Endothelial cell of umbilical vein (primary cell): Measurements from ENCODE around the gene FLRT1. TPM values are rescaled to one million over a fixed set of nuclear protein-coding genes. Genes with fewer than 3 reads are reported as not detected.

Experiments
- BruUV-seq: library from RNA; stranded (reverse); fragments of 400-500 nt; replicated peaks from 2 replicates; lab custom pipeline; 2021; lab: Mats Ljungman, UMichigan
- CTCF ChIA-PET: fragments of 300-600, 350-600 bp; sonication (Branson Sonifier 250); formaldehyde crosslinking; loops from one replicate; lab custom pipeline; 2021; ENCODE audit warnings: antibody characterized with exemption, inconsistent platforms; lab: Charles Lee
- POLR2A ChIA-PET: fragments of 300-600, 350-600 bp; sonication (Branson Sonifier 250); formaldehyde crosslinking; loops from one replicate; lab custom pipeline; 2021; ENCODE audit warnings: antibody characterized with exemption, inconsistent platforms; lab: Charles Lee
- DNase-seq: peaks from one replicate; pipeline ENCODE4 v3.0.0-alpha.2; 2011; ENCODE audit warnings: low read depth, low spot score
- FAIRE-seq: peaks from 2 replicates; lab custom pipeline; 2011; peaks lifted over from hg19 to GRCh38; lab: Jason Lieb, UNC
- H2AFZ ChIP-seq: 2 replicates; pipeline ENCODE4 v1.6.0; 2012; ENCODE audit warnings: low read depth, low read length, control low read depth, inconsistent platforms
- H3K27ac ChIP-seq: 2 replicates; pipeline ENCODE4 v1.5.1; 2011; ENCODE audit warnings: low read depth, mild to moderate bottlenecking, control low read depth, low read length, moderate library complexity; ENCODE audit not compliant: insufficient read depth
- H3K27me3 ChIP-seq, 2 experiments: 2 replicates each; pipeline versions ENCODE4 v1.6.0 to v1.6.1; 2011; ENCODE audit warnings: low read length in 2 of 2, mixed read lengths in 1 of 2; ENCODE audit not compliant: control insufficient read depth in 2 of 2, insufficient read depth in 2 of 2
- H3K36me3 ChIP-seq, 2 experiments: 2 replicates in 1 of 2; 3 replicates in 1 of 2; pipeline ENCODE4 v1.5.1; 2011; ENCODE audit warnings: low read length in 2 of 2, mild to moderate bottlenecking in 1 of 2, moderate library complexity in 1 of 2; ENCODE audit not compliant: control insufficient read depth in 2 of 2, insufficient read depth in 2 of 2; ENCODE audit errors: extremely low read depth in 1 of 2
- H3K4me1 ChIP-seq: 3 replicates; pipeline ENCODE4 v1.5.1; 2011; ENCODE audit warnings: mild to moderate bottlenecking, low read length; ENCODE audit not compliant: control insufficient read depth, insufficient read depth; ENCODE audit errors: extremely low read depth
- H3K4me2 ChIP-seq: 2 replicates; pipeline ENCODE4 v1.6.1; 2011; ENCODE audit warnings: low read length, control low read depth, mixed read lengths; ENCODE audit not compliant: insufficient read depth
- H3K4me3 ChIP-seq, 3 experiments: fragments of 200-600 bp in 1 of 3; sonication (generic), shearing (Covaris generic) in 1 of 3; replicated peaks in 1 of 3; 2 replicates each; pipeline ENCODE4 v1.5.1; 2011 to 2016; ENCODE audit warnings: control low read depth in 3 of 3, low read length in 3 of 3, mild to moderate bottlenecking in 2 of 3, inconsistent platforms in 1 of 3, low read depth in 1 of 3, moderate library complexity in 1 of 3; ENCODE audit not compliant: insufficient read depth in 1 of 3
- H3K79me2 ChIP-seq: 2 replicates; pipeline ENCODE4 v1.6.0; 2012; ENCODE audit warnings: low read length, inconsistent platforms; ENCODE audit not compliant: control insufficient read depth, insufficient read depth
- H3K9ac ChIP-seq: replicated peaks from 2 replicates; pipeline ENCODE3; 2011; ENCODE audit warnings: low read length, control low read depth; ENCODE audit not compliant: insufficient read depth; ENCODE audit errors: extremely low read depth
- H3K9me1 ChIP-seq: replicated peaks from 3 replicates; pipeline ENCODE4 v1.6.0; 2011; ENCODE audit warnings: mild to moderate bottlenecking, low read length; ENCODE audit not compliant: control insufficient read depth, insufficient read depth; ENCODE audit errors: extremely low read depth
- H3K9me3 ChIP-seq: replicated peaks from 2 replicates; pipeline ENCODE4 v1.5.1; 2012; ENCODE audit warnings: low read length, inconsistent platforms; ENCODE audit not compliant: control insufficient read depth, insufficient read depth
- H4K20me1 ChIP-seq: replicated peaks from 2 replicates; pipeline ENCODE3; 2011; ENCODE audit warnings: mild to moderate bottlenecking, low read length; ENCODE audit not compliant: control insufficient read depth, insufficient read depth; ENCODE audit errors: extremely low read depth
- CTCF ChIP-seq, 2 donors: IDR thresholded peaks; 1 replicate in 1 of 2; 2 replicates in 1 of 2; pipeline ENCODE4 v1.5.1; 2011; ENCODE audit warnings: low read length in 2 of 2, mild to moderate bottlenecking in 2 of 2, moderate library complexity in 2 of 2, control low read depth in 1 of 2, inconsistent platforms in 1 of 2, low read depth in 1 of 2; ENCODE audit not compliant: insufficient read depth in 1 of 2; ENCODE audit errors: extremely low read depth in 1 of 2
- POLR2AphosphoS5 ChIP-seq: IDR thresholded peaks from 2 replicates; pipeline ENCODE4 v1.6.1; 2012; ENCODE audit warnings: low read depth, mild to moderate bottlenecking, control low read depth, low read length, moderate library complexity; ENCODE audit not compliant: insufficient read depth
- dilution Hi-C: fragments of 300-500 bp; cut with MboI; formaldehyde crosslinking; loops from one replicate; pipeline ENCODE4 v1.15.0; 2019; ENCODE audit warnings: low sequenced_read_pairs; ENCODE audit not compliant: extremely low pct_ligation_motif_present
- intact Hi-C: fragments of 100-400 bp; cut with micrococcal nuclease; formaldehyde crosslinking; loops from one replicate; pipeline ENCODE4 v1.10.0; 2022
- polyA plus RNA-seq, 4 experiments: library from polyadenylated mRNA; depleted of rRNA in 3 of 4; stranded (reverse) in 3 of 4; unstranded in 1 of 4; fragments of >200 nt; gene quantifications; 2 replicates each; pipeline versions ENCODE4 v1.2.1 to v1.2.3, GENCODE V29; 2011 to 2012; ENCODE audit warnings: missing spikeins in 1 of 4
- total RNA-seq: library from RNA; stranded (reverse); gene quantifications from 2 replicates; pipeline ENCODE4 v1.2.3, GENCODE V29; 2021

Gene FLRT1
- total and polyA plus RNA-seq, 2 donors (not counting 3 experiments of a cell fraction or from before 2014, with no cell fraction given), result not detected

DNA sequence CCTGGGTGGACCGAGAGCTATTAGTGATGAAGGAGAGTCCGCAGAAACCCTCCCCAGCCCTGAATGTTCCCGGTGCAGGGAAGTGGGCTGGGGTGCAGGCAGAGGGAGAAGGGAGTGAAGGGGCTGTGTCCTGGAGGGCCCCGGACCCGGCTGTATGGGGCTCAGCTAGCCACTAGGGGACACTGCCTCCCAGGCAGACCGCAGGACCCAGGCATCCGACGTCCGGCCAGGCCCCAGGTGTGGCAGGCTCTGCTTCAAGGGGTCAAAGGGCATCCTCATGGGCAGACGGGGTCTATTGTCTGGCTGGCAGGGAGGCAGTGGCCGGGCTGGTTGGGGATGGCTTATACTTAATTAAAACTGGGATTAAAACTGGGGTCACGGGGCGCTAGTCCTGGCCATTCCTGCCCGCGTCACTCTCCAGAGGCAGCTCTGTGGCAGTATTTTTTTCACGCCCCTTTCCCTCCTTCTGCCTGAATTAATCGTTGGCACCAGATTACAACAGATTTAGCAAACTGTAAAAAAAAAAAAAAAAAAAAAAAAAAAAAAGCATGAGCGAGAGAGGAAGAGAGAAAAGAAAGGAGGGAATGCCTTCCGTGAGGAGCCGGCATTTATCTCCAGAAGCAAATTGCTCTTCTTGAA lies 5.1 kb downstream of the FLRT1 start:
- dilution Hi-C loops, result no loop called here

More for the DNA sequence above, 5.1 kb downstream of the FLRT1 start:
- no TSS peak for BruUV-seq
- Histone ChIP-seq H3K4me1 (no peaks in the 10 kb centered on the region), H3K36me3 (no peaks in the 10 kb centered on the region), H3K27me3 (peaks cover 11 to 15% of the 10 kb centered on the region in 2 experiments), H4K20me1 (no peaks in the 10 kb centered on the region), H2AFZ (no peak overlapping the region), H3K9me1 (no peaks in the 10 kb centered on the region), H3K9ac (no peak overlapping the region), H3K9me3 (no peaks in the 10 kb centered on the region), H3K79me2 (no peaks in the 10 kb centered on the region), H3K4me3 (no peak overlapping the region), H3K27ac (no peak overlapping the region), H3K4me2 (no peak overlapping the region)
- ChIA-PET CTCF (interaction anchor here (0.6 to 1.6 kb wide), 4 partner anchors 33 to 576 kb away, joined by 3 to 5 read pairs (median 4); no protein-coding TSS in a partner anchor), POLR2A (no interaction called here)
- FAIRE-seq (no peak), DNase-seq (no peak)
- intact Hi-C loops, result no loop called here
- TF ChIP-seq POLR2AphosphoS5 (no peak), CTCF (IDR thresholded peaks at IDR 0.05; ENCODE audit: extremely low read depth in 1 of 2, insufficient read depth in 1 of 2, low read depth in 1 of 2, low read length in 2 of 2) (peak; percentile 15 to 36)
